Neuronal stem cell (in vitro differentiated cells): ENCODE data around the gene STEAP2.

Source experiments
- DNase-seq: peaks from one replicate; pipeline ENCODE4 v3.0.0-alpha.2; 2013; ENCODE audit warnings: low spot score
- H2AFZ ChIP-seq: one replicate; pipeline ENCODE4 v1.6.1; 2013; ENCODE audit warnings: mild to moderate bottlenecking, low read length, inconsistent platforms
- H2AK5ac ChIP-seq: 2 replicates; pipeline ENCODE4 v1.6.1; 2013; ENCODE audit warnings: low read depth, mild to moderate bottlenecking, inconsistent platforms, low read length, moderate library complexity, mixed read lengths
- H2BK120ac ChIP-seq: 2 replicates; pipeline ENCODE4 v1.6.1; 2013; ENCODE audit warnings: low read depth, mild to moderate bottlenecking, inconsistent platforms, low read length, moderate library complexity, mixed read lengths
- H2BK12ac ChIP-seq: one replicate; pipeline ENCODE4 v1.6.1; 2013; ENCODE audit warnings: low read length, inconsistent platforms
- H2BK15ac ChIP-seq: 2 replicates; pipeline ENCODE4 v1.6.1; 2013; ENCODE audit warnings: mild to moderate bottlenecking, low read length, inconsistent platforms, mixed read lengths
- H2BK5ac ChIP-seq: one replicate; pipeline ENCODE4 v1.6.1; 2013; ENCODE audit warnings: inconsistent platforms, mild to moderate bottlenecking, low read length, moderate library complexity
- H3K14ac ChIP-seq: one replicate; pipeline ENCODE4 v1.6.1; 2013; ENCODE audit warnings: low read length, inconsistent platforms
- H3K18ac ChIP-seq: 2 replicates; pipeline ENCODE4 v1.6.1; 2013; ENCODE audit warnings: low read length, inconsistent platforms
- H3K23ac ChIP-seq: 2 replicates; pipeline ENCODE4 v1.6.1; 2013; ENCODE audit warnings: low read depth, mild to moderate bottlenecking, mixed read lengths, low read length, inconsistent platforms; ENCODE audit not compliant: poor library complexity
- H3K27ac ChIP-seq: replicated peaks from 3 replicates; pipeline ENCODE4 v1.5.1; 2013; ENCODE audit warnings: low read length, inconsistent platforms
- H3K27me3 ChIP-seq, 3 experiments: 2 replicates each; pipeline ENCODE4 v1.6.1; 2013; ENCODE audit warnings: low read length in 3 of 3, mild to moderate bottlenecking in 2 of 3, inconsistent platforms in 1 of 3, low read depth in 1 of 3, mixed read lengths in 1 of 3, moderate library complexity in 1 of 3; ENCODE audit not compliant: control insufficient read depth in 3 of 3, insufficient read depth in 3 of 3
- H3K36me3 ChIP-seq, 2 donors: replicated peaks in 1 of 2; 2 replicates each; pipeline ENCODE4 v1.6.1; 2013; ENCODE audit warnings: low read length in 2 of 2; ENCODE audit not compliant: control insufficient read depth in 2 of 2, insufficient read depth in 2 of 2
- H3K4ac ChIP-seq: 2 replicates; pipeline ENCODE4 v1.6.1; 2013; ENCODE audit warnings: inconsistent platforms, mild to moderate bottlenecking, low read length, moderate library complexity
- H3K4me1 ChIP-seq, 2 donors: 1 replicate in 1 of 2; 2 replicates in 1 of 2; pipeline ENCODE4 v1.6.1; 2013; ENCODE audit warnings: low read length in 2 of 2, low read depth in 1 of 2; ENCODE audit not compliant: control insufficient read depth in 2 of 2, insufficient read depth in 1 of 2
- H3K4me2 ChIP-seq: one replicate; pipeline ENCODE4 v1.6.1; 2013; ENCODE audit warnings: mild to moderate bottlenecking, low read length, inconsistent platforms; ENCODE audit not compliant: insufficient read depth, poor library complexity, severe bottlenecking
- H3K4me3 ChIP-seq, 2 donors: 2 replicates each; pipeline ENCODE4 v1.5.1; 2013; ENCODE audit warnings: low read length in 2 of 2, mild to moderate bottlenecking in 2 of 2, inconsistent platforms in 1 of 2, moderate library complexity in 1 of 2
- H3K79me1 ChIP-seq: one replicate; pipeline ENCODE4 v1.6.1; 2013; ENCODE audit warnings: low read depth, mild to moderate bottlenecking, inconsistent platforms, low read length, moderate library complexity
- H3K9ac ChIP-seq: one replicate; pipeline ENCODE4 v1.6.1; 2013; ENCODE audit warnings: mild to moderate bottlenecking, low read depth, low read length, inconsistent platforms; ENCODE audit not compliant: poor library complexity
- H3K9me3 ChIP-seq, 2 donors: replicated peaks in 1 of 2; 2 replicates each; pipeline versions ENCODE3 to v1.6.1; 2013; ENCODE audit warnings: low read length in 2 of 2, mild to moderate bottlenecking in 2 of 2, inconsistent platforms in 1 of 2, low read depth in 1 of 2, mixed read lengths in 1 of 2, moderate library complexity in 1 of 2; ENCODE audit not compliant: control insufficient read depth in 2 of 2, insufficient read depth in 1 of 2
- H4K8ac ChIP-seq: one replicate; pipeline ENCODE4 v1.6.1; 2013; ENCODE audit warnings: low read depth, mild to moderate bottlenecking, inconsistent platforms, low read length, moderate library complexity
- H4K91ac ChIP-seq: one replicate; pipeline ENCODE4 v1.6.1; 2013; ENCODE audit warnings: low read length, low read depth, mild to moderate bottlenecking, inconsistent platforms; ENCODE audit not compliant: poor library complexity
- WGBS, 2 donors: extraction: QIAGEN DNeasy Blood & Tissue Kit; methylation state at CpG; one replicate each; pipeline ENCODE4 v1.1.7; 2013; ENCODE audit warnings: missing lambda C conversion rate in 2 of 2, mixed read lengths in 1 of 2; ENCODE audit not compliant: insufficient read length in 2 of 2, insufficient replicate concordance in 1 of 2; ENCODE audit errors: extremely low coverage in 2 of 2; 5-methylcytosine and 5-hydroxymethylcytosine counted together

The STEAP2 gene

GRCh38 chr7:90225181-90225580 is 13.6 kb downstream of the STEAP2 start:
- Histone ChIP-seq H3K14ac (no peak overlapping the region), H2BK12ac (no peak overlapping the region), H3K79me1 (no peaks in the 10 kb centered on the region), H3K27me3 (no peaks in the 10 kb centered on the region), H2BK15ac (no peak overlapping the region), H3K9me3 (no peaks in the 10 kb centered on the region), H4K8ac (no peak overlapping the region), H3K27ac (no peak overlapping the region), H2BK120ac (no peak overlapping the region), H3K23ac (no peak overlapping the region), H4K91ac (no peak overlapping the region), H3K18ac (no peak overlapping the region), H2BK5ac (no peak overlapping the region), H3K36me3 (no peaks in the 10 kb centered on the region), H3K4me3 (no peak overlapping the region), H3K9ac (no peak overlapping the region), H2AFZ (no peak overlapping the region), H3K4me2 (no peak overlapping the region), H2AK5ac (no peak overlapping the region), H3K4me1 (peaks cover 5% of the 10 kb centered on the region in 2 donors), H3K4ac (no peak overlapping the region)
- WGBS, 2 donors, result no CpG with 5 or more reads among the region's 3 CpGs
- no peak for DNase-seq

DNA sequence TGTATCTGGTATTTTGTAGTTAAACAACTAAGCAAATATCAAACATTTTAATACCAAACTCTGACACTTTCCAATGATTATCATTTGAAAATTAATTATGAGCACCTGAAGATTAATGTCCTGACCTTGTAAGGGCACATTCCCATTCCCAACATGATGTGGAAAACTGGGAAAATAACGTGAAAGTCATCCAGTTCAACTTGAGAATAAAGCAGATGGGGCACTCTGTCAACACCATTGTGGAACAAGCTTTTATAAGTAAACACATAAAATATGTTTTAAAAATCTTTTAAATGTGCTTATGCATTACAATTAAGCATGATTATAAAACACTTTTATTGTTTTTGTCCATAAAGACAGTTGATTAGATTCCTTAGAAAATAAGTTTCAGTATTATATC is 14.1 kb downstream of the STEAP2 start:
- Histone ChIP-seq H4K91ac (no peak overlapping the region), H3K18ac (no peak overlapping the region), H3K9ac (no peak overlapping the region), H3K14ac (no peak overlapping the region), H2BK15ac (no peak overlapping the region), H3K4me3 (no peak overlapping the region), H2BK5ac (no peak overlapping the region), H2AK5ac (no peak overlapping the region), H3K9me3 (no peaks in the 10 kb centered on the region), H3K27me3 (no peaks in the 10 kb centered on the region), H3K4ac (no peak overlapping the region), H4K8ac (no peak overlapping the region), H3K23ac (no peak overlapping the region), H2BK120ac (no peak overlapping the region), H2AFZ (no peak overlapping the region), H3K27ac (no peak overlapping the region), H3K79me1 (no peaks in the 10 kb centered on the region), H3K4me2 (no peak overlapping the region), H2BK12ac (no peak overlapping the region), H3K36me3 (no peaks in the 10 kb centered on the region), H3K4me1 (peaks cover 5% of the 10 kb centered on the region in 2 donors)
- no CpG with 5 or more reads among the region's 1 CpG for WGBS, 2 donors
- no peak for DNase-seq

DNA sequence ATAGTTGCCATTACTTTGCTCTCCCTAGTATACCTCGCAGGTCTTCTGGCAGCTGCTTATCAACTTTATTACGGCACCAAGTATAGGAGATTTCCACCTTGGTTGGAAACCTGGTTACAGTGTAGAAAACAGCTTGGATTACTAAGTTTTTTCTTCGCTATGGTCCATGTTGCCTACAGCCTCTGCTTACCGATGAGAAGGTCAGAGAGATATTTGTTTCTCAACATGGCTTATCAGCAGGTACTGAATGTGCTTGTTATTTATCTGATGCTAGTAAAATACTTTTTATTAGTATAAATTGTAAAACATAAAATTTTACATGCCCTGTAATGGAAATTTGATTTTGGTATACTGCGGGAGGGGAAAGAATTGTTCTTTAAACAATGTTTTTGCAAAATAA is 15.7 kb downstream of the STEAP2 start:
- H3K4ac ChIP-seq, result no peak overlapping the region
- no peak overlapping the region for H3K27ac ChIP-seq
- no peak overlapping the region for H3K4me2 ChIP-seq
- H2BK120ac ChIP-seq, result no peak overlapping the region
- H3K18ac ChIP-seq, result no peak overlapping the region
- no peak overlapping the region for H4K8ac ChIP-seq
- H3K27me3 ChIP-seq, result no peaks in the 10 kb centered on the region
- H3K4me3 ChIP-seq, result no peak overlapping the region
- H2AFZ ChIP-seq, result no peak overlapping the region
- H3K9ac ChIP-seq, result no peak overlapping the region
- H3K14ac ChIP-seq, result no peak overlapping the region
- no peaks in the 10 kb centered on the region for H3K36me3 ChIP-seq
- peaks cover 5% of the 10 kb centered on the region in 2 donors for H3K4me1 ChIP-seq
- H3K79me1 ChIP-seq, result no peaks in the 10 kb centered on the region
- H2BK12ac ChIP-seq, result no peak overlapping the region
- H4K91ac ChIP-seq, result no peak overlapping the region
- H2BK5ac ChIP-seq, result no peak overlapping the region
- no peak overlapping the region for H3K23ac ChIP-seq
- H2BK15ac ChIP-seq, result no peak overlapping the region
- WGBS, 2 donors, result no CpG with 5 or more reads among the region's 5 CpGs
- no peak for DNase-seq
- no peaks in the 10 kb centered on the region for H3K9me3 ChIP-seq
- no peak overlapping the region for H2AK5ac ChIP-seq

GRCh38 chr7:90229682-90230081 is 18.1 kb downstream of the STEAP2 start:
- Histone ChIP-seq H3K4me2 (no peak overlapping the region), H2BK5ac (no peak overlapping the region), H3K14ac (no peak overlapping the region), H3K79me1 (no peaks in the 10 kb centered on the region), H2BK120ac (no peak overlapping the region), H3K27me3 (no peaks in the 10 kb centered on the region), H3K4me1 (peaks cover 0 to under 1% of the 10 kb centered on the region in 2 donors), H3K4ac (no peak overlapping the region), H3K9ac (no peak overlapping the region), H3K4me3 (no peak overlapping the region), H3K18ac (no peak overlapping the region), H2AFZ (no peak overlapping the region), H3K9me3 (no peaks in the 10 kb centered on the region), H3K23ac (no peak overlapping the region), H4K91ac (no peak overlapping the region), H3K36me3 (no peaks in the 10 kb centered on the region), H4K8ac (no peak overlapping the region), H2BK12ac (no peak overlapping the region), H2AK5ac (no peak overlapping the region), H3K27ac (no peak overlapping the region), H2BK15ac (no peak overlapping the region)
- no CpG with 5 or more reads among the region's 2 CpGs for whole genome bisulfite sequencing, 2 donors
- no peak for DNase-seq
